Measurements from ENCODE around the gene DDX42.

GRCh38 chr17:63764716-63765115, 9.3 kb upstream of the DDX42 start:
- TF ChIP-seq CTCF (IDR thresholded peaks at IDR 0.05) (no peak), EZH2 (IDR thresholded peaks at IDR 0.05; ENCODE audit: borderline replicate concordance, insufficient read depth, low read depth, low read length, poor library complexity, severe bottlenecking) (no peak)
